WTC11 (cell line): ENCODE data around the gene IRS1. TPM values are rescaled to one million over a fixed set of nuclear protein-coding genes. Genes with fewer than 3 reads are reported as not detected.

ENCODE experiments used
- ATAC-seq: fragments of 200-7000 bp; cut with Tn5 transposase; 2 replicates; pipeline ENCODE4 v1.10.0; 2021; ENCODE audit warnings: mild to moderate bottlenecking, moderate library complexity
- CTCF ChIA-PET: fragments of 300-600 bp; sonication (Branson Sonifier 250); formaldehyde crosslinking; loops from one replicate; lab custom pipeline; 2021; ENCODE audit warnings: antibody characterized with exemption; lab: Charles Lee
- POLR2A ChIA-PET: fragments of 350-600 bp; sonication (Branson Sonifier 250); formaldehyde crosslinking; loops from one replicate; lab custom pipeline; 2021; ENCODE audit warnings: antibody characterized with exemption; lab: Charles Lee
- DNase-seq: peaks from one replicate; pipeline ENCODE4 v3.0.0; 2021; ENCODE audit warnings: low spot score
- H3K27ac Mint-ChIP-seq: 2 replicates; pipeline ENCODE4 v1.8.0; 2021; ENCODE audit warnings: mixed read lengths
- H3K27me3 Mint-ChIP-seq: 2 replicates; pipeline ENCODE4 v1.8.0; 2021; ENCODE audit warnings: low read depth, mild to moderate bottlenecking, moderate library complexity, mixed read lengths
- H3K36me3 Mint-ChIP-seq: 2 replicates; pipeline ENCODE4 v1.8.0; 2021; ENCODE audit warnings: mixed read lengths
- H3K4me1 Mint-ChIP-seq: 2 replicates; pipeline ENCODE4 v1.8.0; 2022; ENCODE audit warnings: mixed read lengths
- H3K4me3 Mint-ChIP-seq: 2 replicates; pipeline ENCODE4 v1.8.0; 2021; ENCODE audit warnings: mild to moderate bottlenecking, moderate library complexity, mixed read lengths
- H3K9me3 Mint-ChIP-seq: 2 replicates; pipeline ENCODE4 v1.8.0; 2021; ENCODE audit warnings: mixed read lengths
- CBFB ChIP-seq: sonication (generic); formaldehyde crosslinking; IDR thresholded peaks from 2 replicates; pipeline ENCODE4 v1.8.1; 2022; ENCODE audit warnings: mild to moderate bottlenecking, low read depth, missing genetic modification reagents
- CDX4 ChIP-seq: fragments of 250-450 bp; sonication (Bioruptor Pico); IDR thresholded peaks from 2 replicates; pipeline ENCODE4 v1.9.0; 2021; ENCODE audit warnings: moderate library complexity, mild to moderate bottlenecking, inconsistent platforms, borderline replicate concordance
- CTCF ChIP-seq: fragments of 200-600 bp; IDR thresholded peaks from 2 replicates; pipeline ENCODE4 v1.8.0; 2022; ENCODE audit warnings: antibody characterized with exemption
- FOXJ3 ChIP-seq: sonication (generic); formaldehyde crosslinking; IDR thresholded peaks from 2 replicates; pipeline ENCODE4 v1.9.0; 2021; ENCODE audit warnings: missing genetic modification reagents, mild to moderate bottlenecking, borderline replicate concordance
- FOXK1 ChIP-seq: sonication (generic); formaldehyde crosslinking; IDR thresholded peaks from 2 replicates; pipeline ENCODE4 v1.8.0; 2022; ENCODE audit warnings: mild to moderate bottlenecking, moderate library complexity, missing genetic modification reagents
- FOXP1 ChIP-seq: sonication (generic); formaldehyde crosslinking; IDR thresholded peaks from 2 replicates; pipeline ENCODE4 v1.8.0; 2022; ENCODE audit warnings: missing genetic modification reagents, mild to moderate bottlenecking, moderate library complexity, borderline replicate concordance
- FOXP4 ChIP-seq: sonication (generic); formaldehyde crosslinking; IDR thresholded peaks from 2 replicates; pipeline ENCODE4 v1.8.0; 2022; ENCODE audit warnings: mild to moderate bottlenecking, missing genetic modification reagents
- HMGXB4 ChIP-seq: sonication (generic); formaldehyde crosslinking; IDR thresholded peaks from 2 replicates; pipeline ENCODE4 v1.8.1; 2023; ENCODE audit warnings: mild to moderate bottlenecking, moderate library complexity, missing genetic modification reagents
- KAT7 ChIP-seq: sonication (generic); formaldehyde crosslinking; IDR thresholded peaks from 2 replicates; pipeline ENCODE4 v1.8.1; 2023; ENCODE audit warnings: missing genetic modification reagents, mild to moderate bottlenecking, borderline replicate concordance
- MLX ChIP-seq: sonication (generic); formaldehyde crosslinking; IDR thresholded peaks from 2 replicates; pipeline ENCODE4 v1.8.1; 2023; ENCODE audit warnings: mild to moderate bottlenecking, missing genetic modification reagents, moderate library complexity
- NFYB ChIP-seq: sonication (generic); formaldehyde crosslinking; conservative IDR thresholded peaks from 2 replicates; pipeline ENCODE4 v1.8.0; 2022; ENCODE audit warnings: low read depth, missing genetic modification reagents
- NR3C1 ChIP-seq: sonication (generic); formaldehyde crosslinking; conservative IDR thresholded peaks from 2 replicates; pipeline ENCODE4 v1.8.1; 2023; ENCODE audit warnings: low read depth, mild to moderate bottlenecking, missing genetic modification reagents
- RELA ChIP-seq: sonication (generic); formaldehyde crosslinking; IDR thresholded peaks from 2 replicates; pipeline ENCODE4 v1.8.1; 2022; ENCODE audit warnings: missing genetic modification reagents, mild to moderate bottlenecking, borderline replicate concordance
- SOX15 ChIP-seq: fragments of 250-450 bp; sonication (Bioruptor Pico); IDR thresholded peaks from 2 replicates; pipeline ENCODE4 v1.9.0; 2021; ENCODE audit warnings: mild to moderate bottlenecking
- SP1 ChIP-seq: sonication (generic); formaldehyde crosslinking; conservative IDR thresholded peaks from 2 replicates; pipeline ENCODE4 v1.8.1; 2022; ENCODE audit warnings: missing genetic modification reagents
- STAT6 ChIP-seq: sonication (generic); formaldehyde crosslinking; conservative IDR thresholded peaks from 2 replicates; pipeline ENCODE4 v1.8.1; 2023; ENCODE audit warnings: mild to moderate bottlenecking, low read depth, missing genetic modification reagents, moderate library complexity
- ZBTB21 ChIP-seq: sonication (generic); formaldehyde crosslinking; IDR thresholded peaks from 2 replicates; pipeline ENCODE4 v1.8.1; 2023; ENCODE audit warnings: mild to moderate bottlenecking, missing genetic modification reagents, borderline replicate concordance
- ZNF416 ChIP-seq: fragments of 250-450 bp; sonication (Bioruptor Pico); IDR thresholded peaks from 2 replicates; pipeline ENCODE4 v1.9.0; 2021; ENCODE audit warnings: mild to moderate bottlenecking, inconsistent platforms
- ZNF425 ChIP-seq: fragments of 250-450 bp; sonication (Bioruptor Pico); conservative IDR thresholded peaks from 2 replicates; pipeline ENCODE4 v1.9.0; 2021; ENCODE audit warnings: mild to moderate bottlenecking
- ZNF512 ChIP-seq: sonication (generic); formaldehyde crosslinking; IDR thresholded peaks from 2 replicates; pipeline ENCODE4 v1.8.1; 2022; ENCODE audit warnings: missing genetic modification reagents, borderline replicate concordance
- total RNA-seq: library from RNA; stranded (reverse); gene quantifications from 3 replicates; pipeline ENCODE4 v1.2.3, GENCODE V29; 2021

IRS1 gene
- total RNA-seq, 1 experiment from 2014 or later: 22.9 TPM

GRCh38 chr2:226782092-226782713, 17.4 kb downstream of the IRS1 start:
- DNase-seq (no peak), ATAC-seq (no peak)
- Mint-ChIP-seq H3K36me3 (peaks cover 36% of the 10 kb centered on the region), H3K27me3 (no peaks in the 10 kb centered on the region), H3K27ac (peak overlapping the region; percentile 32; the same call in 1 of the 2 replicates), H3K4me1 (peaks cover 51% of the 10 kb centered on the region), H3K9me3 (peaks cover 12% of the 10 kb centered on the region)
- POLR2A ChIA-PET: no interaction called here
- TF ChIP-seq FOXP4 (no peak), FOXK1 (CRISPR knock-in tag) (no peak), MLX (CRISPR knock-in tag) (no peak), KAT7 (no peak), SP1 (CRISPR knock-in tag) (no peak), FOXJ3 (CRISPR knock-in tag) (no peak), CDX4 (CRISPR knock-in tag) (no peak), ZNF416 (CRISPR knock-in tag) (no peak)
- TF ChIP-seq, all 79 proteins: peak for 0
- CTCF ChIA-PET: interaction anchor here (1.4 kb wide), 1 partner anchor 20 kb away, joined by 3 read pairs; no protein-coding TSS in a partner anchor
- no peak overlapping the region for H3K4me3 Mint-ChIP-seq

- H3K36me3 Mint-ChIP-seq: peaks cover 39% of the 10 kb centered on the region
- H3K27ac Mint-ChIP-seq: no peak overlapping the region
- peaks cover 56% of the 10 kb centered on the region for H3K4me1 Mint-ChIP-seq
- H3K4me3 Mint-ChIP-seq: no peak overlapping the region
- DNase-seq (no peak), ATAC-seq (no peak)
- CTCF ChIA-PET: interaction anchor here (0.8 to 1.6 kb wide), 2 partner anchors 13 to 565 kb away, joined by 3 to 5 read pairs; no protein-coding TSS in a partner anchor
- POLR2A ChIA-PET: interaction anchor here (0.7 kb wide), 1 partner anchor 10 kb away, joined by 3 read pairs; no protein-coding TSS in a partner anchor
- H3K9me3 Mint-ChIP-seq: peaks cover 18% of the 10 kb centered on the region
- no peaks in the 10 kb centered on the region for H3K27me3 Mint-ChIP-seq
- TF ChIP-seq RELA (no peak), CBFB (CRISPR knock-in tag) (no peak), STAT6 (CRISPR knock-in tag) (no peak), CTCF (no peak), FOXP1 (CRISPR knock-in tag) (no peak), ZNF512 (CRISPR knock-in tag) (no peak), ZBTB21 (no peak), ZNF425 (CRISPR knock-in tag) (no peak), SP1 (CRISPR knock-in tag) (no peak), NFYB (no peak), NR3C1 (CRISPR knock-in tag) (no peak), HMGXB4 (CRISPR knock-in tag) (no peak), SOX15 (CRISPR knock-in tag) (no peak)
Observed at GRCh38 chr2:226780431-226780830, 19.2 kb downstream of the IRS1 start.
